ENCODE data around the gene SIX3. TPM values are rescaled to one million over a fixed set of nuclear protein-coding genes. Genes with fewer than 3 reads are reported as not detected.
A peak's percentile ranks its signal among the peaks of the same experiment; 100 is the strongest.

SIX3 gene
- total and polyA plus RNA-seq, 2 donors (not counting 1 experiment from before 2014, with no cell fraction given): not detected

DNA sequence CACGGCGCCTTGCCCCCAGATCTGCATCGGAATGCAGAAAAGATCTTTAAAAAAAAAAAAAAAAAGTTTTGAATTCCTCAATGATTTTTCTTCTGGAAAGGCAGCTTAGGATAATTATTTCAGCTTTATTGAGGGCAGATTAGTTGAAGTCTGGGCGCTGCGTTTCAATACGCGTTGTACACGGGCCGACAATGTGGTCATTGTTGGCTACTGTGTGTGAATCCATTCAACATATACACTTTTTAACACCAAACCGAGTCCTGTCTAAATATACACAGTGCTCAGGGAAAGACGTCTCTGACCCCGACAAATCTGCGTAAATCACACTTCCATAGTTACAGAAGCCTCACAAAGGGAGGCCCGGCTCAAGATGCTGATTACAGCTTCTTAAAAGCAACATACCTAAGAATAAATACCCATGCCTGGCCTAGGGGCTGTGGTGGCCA is 1.4 kb upstream of the SIX3 start:
- Mint-ChIP-seq H3K27ac (no peak overlapping the region), H3K4me1 (peaks cover 64% of the 10 kb centered on the region), H3K27me3 (peaks cover 65% of the 10 kb centered on the region), H3K4me3 (peak overlapping the region; percentile 59), H3K9me3 (ENCODE audit: insufficient read depth) (no peaks in the 10 kb centered on the region)
- intact Hi-C loops (cut with micrococcal nuclease): loop anchor here (5.0 kb wide), 1 partner anchor 138 kb away; no protein-coding TSS in a partner anchor
- POLR2A ChIA-PET: no interaction called here
- WGBS (ENCODE audit: insufficient coverage): 20% methylated on average over 11 of the region's 14 CpGs
- H3K9me3 ChIP-seq (ENCODE audit: control extremely low read depth in 1 of 3, control insufficient read depth in 2 of 3, insufficient read depth in 1 of 3, low read length in 2 of 3): peaks cover 0 to 82% (median 0%) of the 10 kb centered on the region in 3 donors
- DNase-seq (peak; percentile 51), ATAC-seq (ENCODE audit: low read depth) (no peak)
- H3K4me2 ChIP-seq (replicated peaks; ENCODE audit: low read depth, low read length, poor library complexity, severe bottlenecking): no peak overlapping the region
- H3K27me3 ChIP-seq (replicated peaks in 1 of 4; ENCODE audit: control extremely low read depth in 1 of 4, control insufficient read depth in 3 of 4, insufficient read depth in 4 of 4, low read length in 3 of 4): peaks cover 0 to 98% (median 68%) of the 10 kb centered on the region in 4 experiments
- TF ChIP-seq, protein P1, sequence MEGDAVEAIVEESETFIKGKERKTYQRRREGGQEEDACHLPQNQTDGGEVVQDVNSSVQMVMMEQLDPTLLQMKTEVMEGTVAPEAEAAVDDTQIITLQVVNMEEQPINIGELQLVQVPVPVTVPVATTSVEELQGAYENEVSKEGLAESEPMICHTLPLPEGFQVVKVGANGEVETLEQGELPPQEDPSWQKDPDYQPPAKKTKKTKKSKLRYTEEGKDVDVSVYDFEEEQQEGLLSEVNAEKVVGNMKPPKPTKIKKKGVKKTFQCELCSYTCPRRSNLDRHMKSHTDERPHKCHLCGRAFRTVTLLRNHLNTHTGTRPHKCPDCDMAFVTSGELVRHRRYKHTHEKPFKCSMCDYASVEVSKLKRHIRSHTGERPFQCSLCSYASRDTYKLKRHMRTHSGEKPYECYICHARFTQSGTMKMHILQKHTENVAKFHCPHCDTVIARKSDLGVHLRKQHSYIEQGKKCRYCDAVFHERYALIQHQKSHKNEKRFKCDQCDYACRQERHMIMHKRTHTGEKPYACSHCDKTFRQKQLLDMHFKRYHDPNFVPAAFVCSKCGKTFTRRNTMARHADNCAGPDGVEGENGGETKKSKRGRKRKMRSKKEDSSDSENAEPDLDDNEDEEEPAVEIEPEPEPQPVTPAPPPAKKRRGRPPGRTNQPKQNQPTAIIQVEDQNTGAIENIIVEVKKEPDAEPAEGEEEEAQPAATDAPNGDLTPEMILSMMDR (IDR thresholded peaks at IDR 0.05): no peak
- no peak for TF ChIP-seq EZH2 (IDR thresholded peaks at IDR 0.05; ENCODE audit: borderline replicate concordance, insufficient read depth, low read depth, low read length, poor library complexity, severe bottlenecking)
- H4K20me1 ChIP-seq (ENCODE audit: control insufficient read depth, insufficient read depth, low read length, poor library complexity, severe bottlenecking): no peaks in the 10 kb centered on the region
- no peaks in the 10 kb centered on the region for H3K36me3 ChIP-seq (replicated peaks in 1 of 2; ENCODE audit: control extremely low read depth in 1 of 2, control insufficient read depth in 1 of 2, extremely low read depth in 1 of 2, insufficient read depth in 2 of 2, low read length in 1 of 2)
- no peaks in the 10 kb centered on the region for H3K79me2 ChIP-seq (ENCODE audit: control insufficient read depth, insufficient read depth, low read length)
- CTCF ChIA-PET: interaction anchor here (1.3 to 1.4 kb wide), 2 partner anchors 15 to 461 kb away, joined by 6 to 10 read pairs; no protein-coding TSS in a partner anchor
- H3K4me3 ChIP-seq (ENCODE audit: control extremely low read depth in 1 of 5, extremely low read depth in 1 of 5, insufficient read depth in 1 of 5, low read depth in 2 of 5, low read length in 4 of 5): no peak overlapping the region
- H3K27ac ChIP-seq (ENCODE audit: low read length in 2 of 2): no peak overlapping the region
- no peak overlapping the region for H3K9ac ChIP-seq (ENCODE audit: low read length)
- no peak overlapping the region for H2AFZ ChIP-seq (ENCODE audit: insufficient read depth, low read depth, low read length, poor library complexity, severe bottlenecking)
- peaks cover 88 to 93% of the 10 kb centered on the region in 2 donors for H3K4me1 ChIP-seq (ENCODE audit: control insufficient read depth in 2 of 2, insufficient read depth in 2 of 2, low read length in 2 of 2)

DNA sequence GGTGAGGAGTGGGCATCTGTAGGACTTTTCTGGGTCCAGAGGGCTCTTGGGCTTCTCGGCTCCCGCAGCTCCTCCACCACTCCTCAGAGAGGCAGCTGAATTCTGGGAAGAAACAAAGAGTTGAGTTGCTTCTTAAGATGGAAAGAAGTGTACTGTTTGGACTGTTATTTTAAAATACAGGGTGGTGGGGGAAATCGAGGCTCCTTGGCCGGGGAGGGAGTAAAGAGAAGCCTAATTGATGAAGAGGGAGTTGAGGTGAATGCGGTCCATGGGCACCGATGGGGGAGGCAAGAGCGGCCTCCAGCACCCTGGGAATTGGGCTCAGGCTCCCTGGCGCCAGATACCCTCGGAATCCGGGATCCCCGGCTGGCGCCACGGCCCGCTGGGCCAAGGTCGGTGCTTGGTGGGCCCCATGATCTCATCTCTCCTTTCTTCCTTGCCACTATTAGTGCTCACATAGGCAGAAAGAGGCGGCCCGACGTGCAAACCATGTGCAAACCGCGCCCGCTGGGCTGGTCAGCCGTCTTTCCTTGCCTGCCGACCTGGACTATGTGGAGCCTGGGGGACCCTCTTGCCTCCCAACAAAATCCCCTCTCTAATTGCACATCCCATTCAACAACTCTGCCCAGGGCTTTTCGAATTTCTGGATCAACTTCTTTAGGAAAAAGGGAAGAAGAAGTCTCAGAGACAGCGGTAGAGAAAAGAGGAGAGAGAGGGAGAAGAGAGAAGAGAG is 604 bp upstream of the SIX3 start:
- Histone ChIP-seq H2AFZ (ENCODE audit: insufficient read depth, low read depth, low read length, poor library complexity, severe bottlenecking) (no peak overlapping the region), H3K27me3 (replicated peaks in 1 of 4; ENCODE audit: control extremely low read depth in 1 of 4, control insufficient read depth in 3 of 4, insufficient read depth in 4 of 4, low read length in 3 of 4) (peaks cover 0 to 94% (median 69%) of the 10 kb centered on the region in 4 experiments), H3K36me3 (replicated peaks in 1 of 2; ENCODE audit: control extremely low read depth in 1 of 2, control insufficient read depth in 1 of 2, extremely low read depth in 1 of 2, insufficient read depth in 2 of 2, low read length in 1 of 2) (no peaks in the 10 kb centered on the region), H3K27ac (ENCODE audit: low read length in 2 of 2) (no peak overlapping the region), H4K20me1 (ENCODE audit: control insufficient read depth, insufficient read depth, low read length, poor library complexity, severe bottlenecking) (no peaks in the 10 kb centered on the region), H3K9me3 (ENCODE audit: control extremely low read depth in 1 of 3, control insufficient read depth in 2 of 3, insufficient read depth in 1 of 3, low read length in 2 of 3) (peaks cover 0 to 79% (median 0%) of the 10 kb centered on the region in 3 donors), H3K4me3 (ENCODE audit: control extremely low read depth in 1 of 5, extremely low read depth in 1 of 5, insufficient read depth in 1 of 5, low read depth in 2 of 5, low read length in 4 of 5) (peak overlapping the region in 4 of 5 experiments; percentile 43 to 76 (median 59)), H3K79me2 (ENCODE audit: control insufficient read depth, insufficient read depth, low read length) (no peaks in the 10 kb centered on the region), H3K4me1 (ENCODE audit: control insufficient read depth in 2 of 2, insufficient read depth in 2 of 2, low read length in 2 of 2) (peaks cover 79 to 90% of the 10 kb centered on the region in 2 donors), H3K9ac (ENCODE audit: low read length) (peak overlapping the region; percentile 66), H3K4me2 (replicated peaks; ENCODE audit: low read depth, low read length, poor library complexity, severe bottlenecking) (peak overlapping the region; percentile 93)
- 22% methylated on average over 20 of the region's 25 CpGs for WGBS (ENCODE audit: insufficient coverage)
- Mint-ChIP-seq H3K4me3 (peak overlapping the region; percentile 84), H3K9me3 (ENCODE audit: insufficient read depth) (no peaks in the 10 kb centered on the region), H3K4me1 (peaks cover 68% of the 10 kb centered on the region), H3K27me3 (peaks cover 72% of the 10 kb centered on the region), H3K27ac (no peak overlapping the region)
- ChIA-PET POLR2A (no interaction called here), CTCF (interaction anchor here (1.3 kb wide), 1 partner anchor 14 kb away, joined by 10 read pairs; no protein-coding TSS in a partner anchor)
- peak; percentile 72 for TF ChIP-seq EZH2 (IDR thresholded peaks at IDR 0.05; ENCODE audit: borderline replicate concordance, insufficient read depth, low read depth, low read length, poor library complexity, severe bottlenecking)
- TF ChIP-seq, protein P1 (IDR thresholded peaks at IDR 0.05): no peak
- ATAC-seq (ENCODE audit: low read depth): no peak
- intact Hi-C loops (cut with micrococcal nuclease): loop anchor here (5.0 kb wide), 1 partner anchor 139 kb away; no protein-coding TSS in a partner anchor
- peak; percentile 56 for DNase-seq

Data from B cell (primary cell).